ENCODE results near the gene SLC25A22.

Gene SLC25A22

DNA sequence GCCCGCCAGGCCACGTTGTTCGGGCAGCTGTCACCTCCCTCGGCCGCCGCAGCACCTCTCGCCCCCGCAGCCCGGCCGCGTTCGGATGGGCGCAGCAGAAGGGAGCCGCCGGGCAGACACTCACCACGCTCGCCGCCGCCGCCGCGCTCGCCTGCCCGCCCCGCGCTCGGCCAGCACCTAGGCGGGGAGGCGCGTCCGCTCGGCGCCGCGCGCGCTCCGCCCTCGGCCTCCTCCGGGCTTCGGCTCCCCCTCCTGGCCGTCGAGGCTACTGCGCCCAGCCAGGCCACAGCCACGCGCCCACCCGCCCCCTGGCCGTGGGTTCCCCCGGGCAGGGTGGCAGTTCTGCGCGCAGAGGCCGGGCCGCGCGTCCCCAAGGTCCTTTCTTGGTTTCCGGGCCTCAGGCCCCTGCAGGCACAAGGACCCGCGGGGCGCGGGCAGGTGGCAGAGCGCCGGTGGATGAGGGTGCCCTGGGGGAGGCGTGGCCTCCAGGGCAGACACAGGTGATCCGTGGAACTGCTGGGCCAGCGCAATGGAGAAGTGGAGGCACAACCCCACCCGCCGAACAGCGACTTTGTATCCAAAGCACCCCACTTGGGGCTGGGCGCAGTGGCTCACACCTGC, at the start of gene SLC25A22:
Gene SLC25A22, minus strand, starts transcription at position 189 of the 621 bp plus-strand sequence. CDS start 3,275 bp downstream, outside the sequence.
- DNase-seq (ENCODE audit: low read depth): peak; percentile 80

- no peak for DNase-seq (ENCODE audit: low read depth)
These were observed 49.8 kb upstream of the SLC25A22 start for GRCh38 chr11:847876-848275.

- DNase-seq (ENCODE audit: low read depth): no peak
These were observed 48.5 kb upstream of the SLC25A22 start for GRCh38 chr11:846496-847098.

- DNase-seq (ENCODE audit: low read depth): no peak
These were observed 47.9 kb upstream of the SLC25A22 start for GRCh38 chr11:845872-846495.

DNA sequence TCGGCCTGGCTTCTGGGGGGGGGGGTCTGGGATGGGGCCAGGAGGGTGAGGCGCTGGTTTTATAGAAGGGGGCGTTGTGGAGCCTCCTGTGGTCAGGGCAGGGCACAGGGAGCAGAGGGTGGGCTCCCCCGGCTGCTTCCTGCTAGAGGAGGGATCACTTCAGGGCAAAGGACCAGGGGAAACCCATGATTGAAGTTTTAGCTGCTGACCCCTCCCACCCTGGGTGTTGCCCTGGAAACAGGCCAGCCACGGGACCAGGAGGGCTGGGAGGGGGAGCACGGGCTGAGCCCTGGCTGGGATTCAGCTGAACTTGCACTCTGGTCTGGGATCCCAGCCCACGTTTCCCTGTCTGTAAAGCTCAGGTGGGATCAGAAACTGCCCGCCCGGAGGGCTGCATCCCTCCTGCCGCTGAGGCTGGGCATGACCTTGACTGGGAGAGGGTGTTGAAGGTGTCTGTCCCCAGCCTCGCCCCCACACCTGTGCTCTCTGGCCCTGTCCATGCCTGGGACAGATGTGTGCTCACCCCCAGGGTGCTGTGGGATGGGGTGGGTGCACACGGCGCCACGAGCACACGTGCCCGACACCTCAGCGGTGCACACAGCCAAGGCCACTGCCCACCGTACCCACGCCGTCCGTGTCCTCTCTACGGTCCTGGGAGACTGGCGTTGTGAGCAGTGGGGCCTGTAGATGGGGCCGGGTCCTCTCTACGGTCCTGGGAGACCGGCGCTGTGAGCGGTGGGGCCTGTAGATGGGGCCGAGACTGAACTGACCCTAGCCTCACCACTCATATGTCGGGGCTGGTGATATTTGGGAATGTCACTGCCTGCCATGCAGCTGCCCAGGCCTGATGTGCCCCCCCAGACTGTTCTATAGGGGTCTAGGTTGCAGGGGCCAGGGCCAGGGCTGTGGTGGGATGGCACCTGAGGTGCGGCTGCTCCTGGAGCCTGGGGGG, 46.9 kb upstream of the SLC25A22 start:
- DNase-seq (ENCODE audit: low read depth): no peak

DNA sequence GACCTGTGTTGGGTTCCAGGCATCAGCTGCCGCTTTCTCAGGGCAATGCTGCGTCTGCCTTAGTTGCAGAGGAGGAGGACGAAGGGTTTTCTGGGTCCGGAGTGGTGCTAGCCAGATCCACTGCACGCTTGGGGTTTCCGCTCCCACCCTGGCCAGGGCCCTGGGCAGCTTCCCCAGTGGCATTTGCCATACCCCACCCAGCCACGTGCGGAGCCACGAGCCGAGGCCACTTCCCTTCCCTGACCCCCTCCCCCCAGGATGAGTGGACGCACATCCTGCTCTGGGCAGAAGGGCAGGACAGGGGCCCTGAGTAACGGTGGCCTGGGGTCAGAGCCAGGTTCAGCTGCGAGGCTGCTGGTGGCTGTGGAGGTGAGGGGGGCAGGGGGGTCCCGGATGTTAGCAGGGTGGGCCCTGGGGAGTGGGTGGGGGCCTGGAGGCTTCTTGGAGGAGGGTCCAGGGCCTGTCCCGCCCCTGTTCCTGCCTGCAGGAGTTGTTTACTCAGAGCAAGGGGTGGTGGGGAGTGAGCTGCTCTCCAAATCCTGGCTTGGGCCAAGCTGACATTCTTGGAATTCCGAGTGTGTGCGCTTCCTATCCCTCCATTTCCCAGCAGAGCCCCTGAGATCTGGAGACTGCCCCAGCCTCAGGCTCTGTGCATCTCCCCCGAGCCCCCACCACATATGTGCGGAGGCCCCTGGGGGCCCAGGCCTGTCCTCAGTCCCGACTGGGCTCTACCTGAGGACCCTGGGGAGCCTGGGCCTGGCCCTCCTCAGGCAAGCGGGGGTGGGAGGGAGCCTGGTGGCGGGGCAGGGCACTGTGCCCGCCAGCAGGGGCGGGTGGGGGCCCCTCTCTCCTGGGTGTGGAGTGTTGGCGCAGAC, 46.0 kb upstream of the SLC25A22 start:
- no peak for DNase-seq (ENCODE audit: low read depth)

- no peak for DNase-seq (ENCODE audit: low read depth)
These were observed 45.1 kb upstream of the SLC25A22 start for GRCh38 chr11:843086-843734.

DNA sequence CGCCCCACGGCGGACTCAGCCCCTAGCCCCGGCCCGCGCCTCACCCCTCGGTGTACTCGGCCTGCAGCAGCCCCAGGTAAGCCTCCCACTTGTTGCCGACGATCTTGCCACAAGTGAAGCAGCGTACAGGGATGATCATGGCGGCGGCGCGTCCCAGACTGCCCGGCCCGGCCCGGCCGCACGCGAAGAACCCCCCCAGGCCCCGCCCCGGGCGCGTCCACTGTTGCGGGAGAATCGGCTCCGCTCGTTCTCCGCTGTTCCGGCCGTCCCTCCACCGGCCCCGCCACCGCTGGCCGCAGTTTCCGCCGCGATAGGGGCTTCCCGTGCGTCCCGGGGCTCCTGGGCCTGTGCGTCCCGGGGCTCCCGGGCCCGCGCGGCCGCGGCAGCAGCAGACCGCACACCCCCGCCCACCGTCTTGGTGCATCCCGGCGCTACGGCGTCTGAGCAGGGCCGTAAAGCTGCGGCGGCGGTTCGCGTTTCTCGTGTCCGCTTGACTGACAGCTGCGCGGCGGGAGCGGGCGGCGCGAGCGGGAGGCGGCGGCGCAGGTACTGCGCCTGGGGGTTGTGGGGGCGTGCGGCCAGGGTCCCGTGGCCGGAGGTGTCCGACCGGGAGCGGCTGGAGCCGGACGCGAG, 44.4 kb upstream of the SLC25A22 start, which contains the start of the genes POLR2L and TSPAN4:
Gene POLR2L, minus strand, starts transcription at position 160 of the 633 bp plus-strand sequence. Its CDS starts 21 bp downstream, at position 139.
Gene TSPAN4, plus strand, starts transcription at position 483 of the 633 bp plus-strand sequence. CDS start 7,453 bp downstream, outside the sequence.
- DNase-seq (ENCODE audit: low read depth): peak; percentile 81

DNA sequence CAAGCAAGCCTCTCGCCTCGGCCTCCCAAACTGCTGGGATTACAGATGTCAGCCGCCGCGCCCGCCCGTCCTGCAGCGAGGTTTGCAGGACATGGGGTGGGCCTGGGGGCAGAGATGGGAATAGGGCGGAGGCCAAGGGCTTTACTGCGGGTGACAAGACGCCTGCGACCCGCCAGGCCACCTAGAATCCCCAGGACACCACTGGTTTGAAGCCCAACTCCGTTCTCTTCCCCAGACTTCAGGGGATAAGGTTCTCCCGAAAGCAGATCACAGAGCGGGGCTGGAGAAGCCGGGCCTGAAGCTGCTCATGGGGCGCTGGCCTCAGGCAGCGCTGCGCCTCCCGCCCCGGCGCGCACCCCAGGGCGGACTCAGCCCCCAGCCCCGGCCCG, 43.9 kb upstream of the SLC25A22 start:
- DNase-seq (ENCODE audit: low read depth): no peak

GRCh38 chr11:839875-840617, 42.0 kb upstream of the SLC25A22 start:
- DNase-seq (ENCODE audit: low read depth): no peak

DNA sequence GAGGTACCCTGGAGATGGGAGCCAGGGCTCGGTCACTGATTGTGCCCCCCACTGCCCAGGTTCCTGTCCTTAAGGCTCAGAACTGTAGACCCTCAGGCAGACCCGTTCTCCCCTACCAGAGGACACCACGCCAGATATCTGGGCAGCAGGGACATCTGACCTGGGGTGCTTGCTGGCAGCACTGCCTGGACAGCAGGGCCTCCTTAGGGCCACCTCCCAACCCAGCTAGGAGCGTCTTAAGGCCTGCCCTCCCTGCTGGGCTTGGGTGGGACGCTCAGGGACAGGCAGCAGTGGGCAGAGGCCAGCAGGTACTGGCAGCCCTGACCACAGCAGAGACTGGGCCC, 41.2 kb upstream of the SLC25A22 start:
- no peak for DNase-seq (ENCODE audit: low read depth)

DNA sequence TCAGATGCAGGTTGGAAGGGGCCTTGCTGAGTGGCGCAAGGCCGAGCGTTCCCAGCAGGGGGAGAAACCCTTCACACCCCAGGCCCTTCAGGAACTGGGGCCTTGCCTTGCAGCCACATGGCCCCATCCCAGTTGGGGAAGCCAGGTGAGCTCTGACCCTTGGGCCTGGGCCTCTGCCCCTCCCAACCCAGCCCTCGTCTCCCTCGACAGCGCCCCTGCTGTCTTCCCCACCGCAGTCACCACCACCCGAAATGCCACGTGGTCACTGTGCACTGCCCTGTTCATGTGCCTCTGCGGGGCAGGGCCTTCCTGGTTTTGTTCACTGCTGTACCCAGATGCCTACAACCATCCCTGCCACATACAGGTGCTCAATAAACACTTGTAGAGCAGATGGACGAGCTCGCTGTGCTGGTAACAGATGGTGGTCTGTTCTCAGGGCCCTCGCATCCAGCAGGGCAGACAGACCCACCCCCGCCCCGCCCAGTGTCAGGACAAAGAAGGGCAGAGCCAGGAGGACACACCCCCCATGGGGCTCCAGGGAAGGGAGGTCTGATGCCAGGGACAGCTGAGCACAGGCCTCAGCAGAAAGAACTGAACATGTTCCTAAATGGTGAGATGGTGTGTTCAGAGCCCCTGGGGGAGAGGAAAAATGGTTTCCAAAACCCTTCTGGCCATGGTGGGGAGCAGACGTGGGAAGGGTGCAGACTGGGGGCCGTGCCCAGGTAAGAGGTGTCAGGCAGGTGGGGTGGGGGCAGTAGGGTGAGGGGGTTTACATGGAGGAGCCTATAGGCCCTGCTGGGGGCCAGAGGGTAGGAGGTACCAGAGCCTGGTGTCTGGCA, 40.6 kb upstream of the SLC25A22 start:
- no peak for DNase-seq (ENCODE audit: low read depth)

DNA sequence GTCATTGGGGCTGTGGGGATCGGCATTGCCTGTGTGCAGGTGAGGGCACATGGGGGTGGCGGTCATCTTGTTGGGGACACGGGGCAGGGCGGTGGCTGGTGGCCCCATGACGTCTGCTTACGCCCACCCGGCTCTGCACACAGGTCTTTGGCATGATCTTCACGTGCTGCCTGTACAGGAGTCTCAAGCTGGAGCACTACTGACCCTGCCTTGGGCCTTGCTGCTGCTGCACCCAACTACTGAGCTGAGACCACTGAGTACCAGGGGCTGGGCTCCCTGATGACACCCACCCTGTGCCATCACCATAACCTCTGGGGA, 39.9 kb upstream of the SLC25A22 start:
- no peak for DNase-seq (ENCODE audit: low read depth)

DNA sequence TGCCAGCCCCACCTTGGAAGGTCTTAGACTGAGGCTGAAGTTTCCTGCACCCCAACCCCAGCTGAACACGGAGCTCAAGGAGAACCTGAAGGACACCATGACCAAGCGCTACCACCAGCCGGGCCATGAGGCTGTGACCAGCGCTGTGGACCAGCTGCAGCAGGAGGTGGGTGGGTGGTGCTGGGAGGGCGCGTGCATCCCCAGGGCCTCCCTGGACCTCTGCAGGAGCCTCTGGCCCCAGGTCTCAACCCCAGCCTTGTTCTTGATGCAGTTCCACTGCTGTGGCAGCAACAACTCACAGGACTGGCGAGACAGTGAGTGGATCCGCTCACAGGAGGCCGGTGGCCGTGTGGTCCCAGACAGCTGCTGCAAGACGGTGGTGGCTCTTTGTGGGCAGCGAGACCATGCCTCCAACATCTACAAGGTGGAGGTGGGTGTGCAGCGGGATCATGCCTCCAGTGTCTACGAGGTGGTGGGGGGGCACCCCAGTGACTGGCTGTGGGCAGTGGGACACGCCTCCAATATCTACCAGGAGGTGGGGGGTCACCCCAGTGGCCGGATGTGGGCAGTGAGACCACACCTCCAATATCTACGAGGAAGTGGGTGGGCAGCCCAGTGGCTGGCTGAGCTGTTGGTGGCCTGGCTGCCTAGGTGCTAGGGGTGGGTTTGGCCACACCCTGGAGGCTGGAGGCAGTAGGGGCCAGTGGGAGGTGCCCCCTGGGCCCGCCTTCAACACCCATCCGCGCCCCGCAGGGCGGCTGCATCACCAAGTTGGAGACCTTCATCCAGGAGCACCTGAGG, 39.3 kb upstream of the SLC25A22 start:
- DNase-seq (ENCODE audit: low read depth): no peak

DNA sequence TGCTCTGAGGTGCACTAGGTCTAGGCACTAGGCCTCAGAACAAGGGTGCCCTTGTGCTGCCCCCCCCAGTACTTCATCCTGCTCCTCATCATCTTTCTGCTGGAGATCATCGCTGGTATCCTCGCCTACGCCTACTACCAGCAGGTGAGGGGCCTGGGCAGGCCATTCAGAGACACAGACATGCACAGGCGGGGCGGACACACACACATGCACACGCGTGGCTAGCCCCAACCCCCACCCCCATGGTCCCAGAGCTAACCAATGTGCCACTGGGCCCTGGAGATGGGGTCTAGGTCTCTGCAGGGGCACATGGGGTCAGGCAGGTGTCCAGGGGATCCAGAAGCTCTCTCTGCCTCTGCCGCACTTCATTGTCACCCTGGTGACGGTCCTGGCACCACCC, 38.6 kb upstream of the SLC25A22 start:
- DNase-seq (ENCODE audit: low read depth): no peak

DNA sequence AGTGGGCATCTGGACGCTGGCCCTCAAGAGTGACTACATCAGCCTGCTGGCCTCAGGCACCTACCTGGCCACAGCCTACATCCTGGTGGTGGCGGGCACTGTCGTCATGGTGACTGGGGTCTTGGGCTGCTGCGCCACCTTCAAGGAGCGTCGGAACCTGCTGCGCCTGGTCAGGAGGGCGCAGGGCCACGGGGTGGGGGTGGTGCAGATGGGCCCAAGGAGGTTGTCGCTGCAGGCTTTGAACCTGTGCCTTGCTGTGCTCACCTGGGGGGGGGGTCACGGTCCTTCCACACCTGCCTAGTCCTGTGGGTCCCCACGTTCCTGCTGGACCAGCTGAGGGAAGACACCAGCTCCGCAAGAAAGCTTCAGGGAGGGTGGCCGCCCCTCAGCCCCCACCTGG, 38.2 kb upstream of the SLC25A22 start:
- no peak for DNase-seq (ENCODE audit: low read depth)

GRCh38 chr11:834371-835316, 36.6 kb upstream of the SLC25A22 start:
- DNase-seq (ENCODE audit: low read depth): no peak
